Liver (tissue), 9 donors: ENCODE measurements around the gene LATS2. TPM values are rescaled to one million over a fixed set of nuclear protein-coding genes. Genes with fewer than 3 reads are reported as not detected.

Experiments used
- DNase-seq: peaks from one replicate; pipeline ENCODE4 v3.0.0-alpha.2; 2017; ENCODE audit warnings: low spot score
- H3K27ac ChIP-seq, 2 donors: one replicate each; pipeline ENCODE4 v1.7.0; 2013; ENCODE audit warnings: inconsistent platforms in 2 of 2, low read length in 2 of 2, control low read depth in 1 of 2, low read depth in 1 of 2, mild to moderate bottlenecking in 1 of 2
- H3K27me3 ChIP-seq, 4 donors: one replicate each; pipeline versions ENCODE4 v1.6.1 to v1.7.0; 2013; ENCODE audit warnings: low read length in 3 of 4, inconsistent platforms in 1 of 4, mild to moderate bottlenecking in 1 of 4, moderate library complexity in 1 of 4; ENCODE audit not compliant: control insufficient read depth in 4 of 4, insufficient read depth in 4 of 4
- H3K36me3 ChIP-seq, 4 donors: one replicate each; pipeline versions ENCODE4 v1.6.1 to v1.7.0; 2013; ENCODE audit warnings: low read length in 3 of 4, mild to moderate bottlenecking in 3 of 4, low read depth in 1 of 4, moderate library complexity in 1 of 4; ENCODE audit not compliant: control insufficient read depth in 4 of 4, insufficient read depth in 3 of 4
- H3K4me1 ChIP-seq, 4 donors: one replicate each; pipeline versions ENCODE4 v1.6.1 to v1.7.0; 2013; ENCODE audit warnings: low read length in 3 of 4, mild to moderate bottlenecking in 3 of 4, moderate library complexity in 1 of 4; ENCODE audit not compliant: control insufficient read depth in 4 of 4, insufficient read depth in 4 of 4
- H3K4me3 ChIP-seq, 3 donors: one replicate each; pipeline versions ENCODE4 v1.6.1 to v1.7.0; 2013; ENCODE audit warnings: low read length in 3 of 3, control low read depth in 1 of 3, low read depth in 1 of 3, mild to moderate bottlenecking in 1 of 3
- H3K9ac ChIP-seq, 2 donors: one replicate each; pipeline ENCODE4 v1.7.0; 2013; ENCODE audit warnings: low read length in 2 of 2, mild to moderate bottlenecking in 2 of 2, moderate library complexity in 2 of 2, control low read depth in 1 of 2, low read depth in 1 of 2
- H3K9me3 ChIP-seq, 4 donors: one replicate each; pipeline versions ENCODE4 v1.6.1 to v1.7.0; 2013; ENCODE audit warnings: low read length in 3 of 4; ENCODE audit not compliant: control insufficient read depth in 4 of 4
- EGR1 ChIP-seq, 2 donors: IDR thresholded peaks; 2 replicates each; pipeline ENCODE4 v1.6.1; 2016 to 2018; ENCODE audit warnings: antibody characterized with exemption in 2 of 2, low read depth in 2 of 2
- FOXA1 ChIP-seq: IDR thresholded peaks from 2 replicates; pipeline ENCODE4 v1.6.1; 2016; ENCODE audit warnings: antibody characterized with exemption
- FOXA2 ChIP-seq: IDR thresholded peaks from 2 replicates; pipeline ENCODE4 v1.6.1; 2016; ENCODE audit warnings: antibody characterized with exemption
- GABPA ChIP-seq, 2 donors: IDR thresholded peaks in 1 of 2; conservative IDR thresholded peaks in 1 of 2; 2 replicates each; pipeline ENCODE4 v1.6.1; 2016; ENCODE audit warnings: antibody characterized with exemption in 2 of 2, mild to moderate bottlenecking in 1 of 2, moderate library complexity in 1 of 2
- HNF4A ChIP-seq, 2 donors: conservative IDR thresholded peaks; 2 replicates each; pipeline ENCODE4 v1.6.1; 2016; ENCODE audit warnings: antibody characterized with exemption in 2 of 2, mild to moderate bottlenecking in 2 of 2
- HNF4G ChIP-seq: IDR thresholded peaks from 2 replicates; pipeline ENCODE4 v1.6.1; 2016; ENCODE audit warnings: antibody characterized with exemption
- JUND ChIP-seq, 2 donors: IDR thresholded peaks; 2 replicates each; pipeline ENCODE4 v1.6.1; 2016; ENCODE audit warnings: antibody characterized with exemption in 2 of 2
- NR2F2 ChIP-seq: IDR thresholded peaks from 2 replicates; pipeline ENCODE4 v1.6.1; 2016; ENCODE audit warnings: antibody characterized with exemption
- RAD21 ChIP-seq, 2 donors: IDR thresholded peaks; 2 replicates each; pipeline ENCODE4 v1.6.1; 2016; ENCODE audit warnings: antibody characterized with exemption in 2 of 2, mild to moderate bottlenecking in 2 of 2
- RXRA ChIP-seq, 2 donors: IDR thresholded peaks; 2 replicates each; pipeline ENCODE4 v1.6.1; 2017 to 2018; ENCODE audit warnings: antibody characterized with exemption in 2 of 2, mild to moderate bottlenecking in 1 of 2
- SP1 ChIP-seq: IDR thresholded peaks from 2 replicates; pipeline ENCODE4 v1.6.1; 2018; ENCODE audit warnings: antibody characterized with exemption, mild to moderate bottlenecking
- TAF1 ChIP-seq: conservative IDR thresholded peaks from 2 replicates; pipeline ENCODE4 v1.6.1; 2016; ENCODE audit warnings: antibody characterized with exemption, mild to moderate bottlenecking
- YY1 ChIP-seq: IDR thresholded peaks from 2 replicates; pipeline ENCODE4 v1.6.1; 2016; ENCODE audit warnings: antibody characterized with exemption, mild to moderate bottlenecking
- WGBS: extraction: QIAGEN DNeasy Blood & Tissue Kit; methylation state at CpG from one replicate; pipeline ENCODE4 v1.1.7; 2013; 5-methylcytosine and 5-hydroxymethylcytosine counted together
- polyA plus RNA-seq, 2 donors: library from polyadenylated mRNA; stranded (reverse) in 1 of 2; unstranded in 1 of 2; fragments of 200-250 nt in 1 of 2; fragments of >200 nt in 1 of 2; fragmentation: Nextera tagmentation in 1 of 2; extraction: Ambion mirVana in 1 of 2; gene quantifications; one replicate each; pipeline versions ENCODE4 v1.2.1 to v1.2.3, GENCODE V29; 2013 to 2015
- total RNA-seq, 2 donors: library from RNA; depleted of rRNA; stranded (reverse); fragments of >200 nt; gene quantifications; one replicate each; pipeline ENCODE4 v1.2.3, GENCODE V29; 2014
- TF ChIP-seq, protein P1 (sequence below): IDR thresholded peaks from 2 replicates; pipeline ENCODE4 v1.6.1; 2016; ENCODE audit warnings: antibody characterized with exemption
- TF ChIP-seq, protein P2 (sequence below): IDR thresholded peaks from 2 replicates; pipeline ENCODE4 v1.6.1; 2016; ENCODE audit warnings: antibody characterized with exemption
- TF ChIP-seq, protein P3 (sequence below): fragments of 150-350 bp; IDR thresholded peaks from 2 replicates; pipeline ENCODE4 v1.5.1; 2017; ENCODE audit warnings: improper control_type of control experiment, low read depth, low read length; ENCODE audit not compliant: missing input control
- TF ChIP-seq, protein P4 (sequence below): IDR thresholded peaks from 2 replicates; pipeline ENCODE4 v1.6.1; 2016; ENCODE audit warnings: antibody characterized with exemption
- donor health status: healthy.
- donor health status: healthy.
- donor health status: healthy.
- donor health status: healthy.
- donor health status: healthy.

LATS2 gene
- total and polyA plus RNA-seq, 4 donors = 1.6 to 7.0 (median 4.4) TPM

DNA sequence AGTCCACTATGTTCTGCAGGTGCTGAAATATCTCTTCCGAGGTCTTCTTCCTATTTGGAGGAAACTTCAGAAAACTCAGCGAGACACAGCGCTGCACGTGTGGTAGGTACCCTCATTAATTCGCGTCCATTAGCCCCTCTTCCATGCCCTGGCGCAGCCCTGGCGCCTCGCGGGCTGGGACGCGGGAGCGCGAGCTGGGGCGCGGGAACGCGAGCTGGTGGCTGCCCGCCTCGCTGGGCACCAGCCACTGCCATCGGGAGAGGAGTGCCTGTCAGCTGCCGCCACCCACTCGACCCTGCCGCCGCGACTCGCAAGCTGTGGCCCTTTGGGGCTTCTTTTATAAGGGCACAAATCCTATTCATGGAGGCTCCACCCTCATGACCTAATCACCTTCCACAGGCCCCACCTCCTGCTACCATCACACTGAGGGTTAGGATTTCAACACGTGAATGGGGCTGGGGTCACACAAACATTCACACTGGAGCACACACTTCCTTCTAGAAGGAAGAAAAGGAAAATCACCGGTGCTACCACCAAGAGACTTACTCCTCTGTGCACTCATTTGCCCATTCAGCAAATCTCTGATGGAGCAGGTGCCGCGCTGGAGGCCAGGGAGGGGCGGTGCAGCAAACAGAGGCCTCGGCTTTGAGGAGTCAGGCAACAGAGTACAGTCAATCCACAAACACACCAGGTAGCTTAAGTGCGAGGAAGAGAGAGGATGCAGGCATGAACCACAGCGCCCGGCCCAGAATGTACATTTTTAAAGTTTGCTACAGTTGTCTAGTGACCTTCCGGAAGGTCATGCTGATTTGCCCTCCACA, 43.0 kb upstream of the LATS2 start:
- H3K36me3 ChIP-seq = no peaks in the 10 kb centered on the region
- no peak overlapping the region for H3K9ac ChIP-seq
- 93% methylated on average over 37 of the region's 37 CpGs for WGBS
- TF ChIP-seq NR2F2 (no peak), RXRA (IDR thresholded peaks at IDR 0.05) (no peak), FOXA2 (no peak), HNF4A (conservative IDR thresholded peaks at IDR 0.05) (no peak), RAD21 (IDR thresholded peaks at IDR 0.05) (no peak), TAF1 (no peak), HNF4G (no peak), EGR1 (IDR thresholded peaks at IDR 0.05; ENCODE audit: low read depth in 2 of 2) (no peak), SP1 (no peak), GABPA (IDR thresholded peaks at IDR 0.05 in 1 of 2, conservative IDR thresholded peaks at IDR 0.05 in 1 of 2) (no peak), FOXA1 (no peak), JUND (IDR thresholded peaks at IDR 0.05) (no peak), YY1 (no peak)
- TF ChIP-seq, protein P1, sequence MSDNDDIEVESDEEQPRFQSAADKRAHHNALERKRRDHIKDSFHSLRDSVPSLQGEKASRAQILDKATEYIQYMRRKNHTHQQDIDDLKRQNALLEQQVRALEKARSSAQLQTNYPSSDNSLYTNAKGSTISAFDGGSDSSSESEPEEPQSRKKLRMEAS = no peak
- TF ChIP-seq, protein P2, sequence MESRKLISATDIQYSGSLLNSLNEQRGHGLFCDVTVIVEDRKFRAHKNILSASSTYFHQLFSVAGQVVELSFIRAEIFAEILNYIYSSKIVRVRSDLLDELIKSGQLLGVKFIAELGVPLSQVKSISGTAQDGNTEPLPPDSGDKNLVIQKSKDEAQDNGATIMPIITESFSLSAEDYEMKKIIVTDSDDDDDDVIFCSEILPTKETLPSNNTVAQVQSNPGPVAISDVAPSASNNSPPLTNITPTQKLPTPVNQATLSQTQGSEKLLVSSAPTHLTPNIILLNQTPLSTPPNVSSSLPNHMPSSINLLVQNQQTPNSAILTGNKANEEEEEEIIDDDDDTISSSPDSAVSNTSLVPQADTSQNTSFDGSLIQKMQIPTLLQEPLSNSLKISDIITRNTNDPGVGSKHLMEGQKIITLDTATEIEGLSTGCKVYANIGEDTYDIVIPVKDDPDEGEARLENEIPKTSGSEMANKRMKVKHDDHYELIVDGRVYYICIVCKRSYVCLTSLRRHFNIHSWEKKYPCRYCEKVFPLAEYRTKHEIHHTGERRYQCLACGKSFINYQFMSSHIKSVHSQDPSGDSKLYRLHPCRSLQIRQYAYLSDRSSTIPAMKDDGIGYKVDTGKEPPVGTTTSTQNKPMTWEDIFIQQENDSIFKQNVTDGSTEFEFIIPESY = no peak
- TF ChIP-seq, protein P3, sequence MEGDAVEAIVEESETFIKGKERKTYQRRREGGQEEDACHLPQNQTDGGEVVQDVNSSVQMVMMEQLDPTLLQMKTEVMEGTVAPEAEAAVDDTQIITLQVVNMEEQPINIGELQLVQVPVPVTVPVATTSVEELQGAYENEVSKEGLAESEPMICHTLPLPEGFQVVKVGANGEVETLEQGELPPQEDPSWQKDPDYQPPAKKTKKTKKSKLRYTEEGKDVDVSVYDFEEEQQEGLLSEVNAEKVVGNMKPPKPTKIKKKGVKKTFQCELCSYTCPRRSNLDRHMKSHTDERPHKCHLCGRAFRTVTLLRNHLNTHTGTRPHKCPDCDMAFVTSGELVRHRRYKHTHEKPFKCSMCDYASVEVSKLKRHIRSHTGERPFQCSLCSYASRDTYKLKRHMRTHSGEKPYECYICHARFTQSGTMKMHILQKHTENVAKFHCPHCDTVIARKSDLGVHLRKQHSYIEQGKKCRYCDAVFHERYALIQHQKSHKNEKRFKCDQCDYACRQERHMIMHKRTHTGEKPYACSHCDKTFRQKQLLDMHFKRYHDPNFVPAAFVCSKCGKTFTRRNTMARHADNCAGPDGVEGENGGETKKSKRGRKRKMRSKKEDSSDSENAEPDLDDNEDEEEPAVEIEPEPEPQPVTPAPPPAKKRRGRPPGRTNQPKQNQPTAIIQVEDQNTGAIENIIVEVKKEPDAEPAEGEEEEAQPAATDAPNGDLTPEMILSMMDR = no peak
- TF ChIP-seq, protein P4, sequence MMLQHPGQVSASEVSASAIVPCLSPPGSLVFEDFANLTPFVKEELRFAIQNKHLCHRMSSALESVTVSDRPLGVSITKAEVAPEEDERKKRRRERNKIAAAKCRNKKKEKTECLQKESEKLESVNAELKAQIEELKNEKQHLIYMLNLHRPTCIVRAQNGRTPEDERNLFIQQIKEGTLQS = no peak
- no peak overlapping the region for H3K27ac ChIP-seq
- no peak overlapping the region for H3K4me3 ChIP-seq
- H3K9me3 ChIP-seq = no peaks in the 10 kb centered on the region
- no peaks in the 10 kb centered on the region for H3K4me1 ChIP-seq
- H3K27me3 ChIP-seq = no peaks in the 10 kb centered on the region
- no peak for DNase-seq

DNA sequence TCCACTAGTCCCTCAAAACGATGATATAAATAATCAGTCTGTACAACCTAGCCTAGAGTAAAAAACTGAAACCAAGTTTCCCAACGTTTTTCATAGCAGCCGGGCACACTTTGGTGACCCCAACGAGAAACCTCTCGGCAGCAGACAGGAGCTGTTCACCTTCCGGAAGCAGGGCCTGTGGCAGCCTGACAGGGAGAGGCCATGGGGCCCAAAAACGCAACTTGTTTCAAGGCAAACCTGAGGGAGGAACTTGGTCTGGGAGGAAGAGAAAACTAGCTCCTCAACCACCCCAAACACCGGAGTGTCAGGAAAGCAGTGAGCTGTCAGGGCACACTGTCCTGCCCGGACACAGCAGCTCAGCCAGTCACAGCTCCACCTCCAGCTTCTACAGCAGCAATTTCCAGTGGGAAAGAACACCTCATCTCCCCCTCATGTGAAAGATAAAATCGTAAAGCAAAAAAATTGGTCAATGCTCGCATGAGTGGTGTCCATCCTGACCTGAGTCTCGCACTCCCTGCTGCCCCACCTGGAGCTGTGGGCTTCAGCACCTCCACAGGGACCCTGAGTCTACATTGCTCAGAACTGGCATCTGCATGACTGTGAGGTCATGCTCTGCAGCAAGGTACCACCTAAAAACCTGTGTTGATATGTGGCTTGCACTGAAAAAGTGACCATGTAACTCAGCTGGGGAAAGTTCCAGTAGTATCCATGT, 40.6 kb upstream of the LATS2 start:
- no peak overlapping the region for H3K9ac ChIP-seq
- TF ChIP-seq, protein P2 = no peak
- TF ChIP-seq FOXA1 (no peak), RXRA (IDR thresholded peaks at IDR 0.05) (no peak), FOXA2 (no peak), RAD21 (IDR thresholded peaks at IDR 0.05) (no peak), HNF4A (conservative IDR thresholded peaks at IDR 0.05) (no peak)
- TF ChIP-seq, protein P4 = no peak
- no peak overlapping the region for H3K27ac ChIP-seq
- H3K9me3 ChIP-seq = no peaks in the 10 kb centered on the region
- WGBS = 87% methylated on average over 12 of the region's 12 CpGs
- no peaks in the 10 kb centered on the region for H3K27me3 ChIP-seq
- no peak overlapping the region for H3K4me3 ChIP-seq
- DNase-seq = no peak
- H3K4me1 ChIP-seq = no peaks in the 10 kb centered on the region
- H3K36me3 ChIP-seq = no peaks in the 10 kb centered on the region
